ENCODE data around the gene ZDHHC1.

ZDHHC1 gene

DNA sequence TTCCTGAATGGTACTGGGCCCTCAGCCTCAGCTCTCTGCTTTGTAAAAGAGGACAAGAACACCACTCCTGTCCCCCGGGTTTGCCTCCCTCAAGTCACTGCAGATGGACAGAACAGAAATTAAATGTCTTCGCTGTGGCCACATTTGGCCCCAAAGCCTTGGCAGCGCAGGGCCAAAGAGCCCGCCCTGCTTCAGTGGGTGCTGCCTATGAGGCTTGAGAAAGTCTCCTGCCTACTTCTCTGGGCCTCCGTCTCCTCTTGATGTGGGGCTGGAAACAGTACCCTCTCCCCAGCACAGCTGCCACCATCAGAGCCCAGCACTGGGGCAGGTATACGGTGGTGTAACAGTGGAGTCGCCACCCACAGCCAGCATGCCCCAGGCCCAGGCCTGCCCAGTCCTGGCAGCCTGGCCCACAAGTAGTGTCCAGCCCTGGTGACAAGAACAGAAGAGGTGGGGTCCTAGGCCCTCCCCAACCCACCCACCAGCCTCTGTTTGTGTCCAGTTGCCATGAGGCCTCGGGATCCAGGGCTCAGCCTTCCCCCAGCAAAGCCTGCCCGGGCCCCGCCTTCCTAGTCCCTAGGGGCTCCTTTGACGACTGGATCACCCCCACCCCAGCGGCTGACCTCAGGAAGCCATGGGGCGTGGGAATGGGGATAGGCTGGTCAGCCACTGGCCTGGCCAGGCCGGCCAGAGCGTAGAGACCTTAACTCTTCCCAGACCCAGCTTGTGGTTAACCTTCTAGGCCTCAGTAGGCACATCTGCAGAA is 19.1 kb downstream of the ZDHHC1 start:
- no peaks in the 10 kb centered on the region for H3K36me3 ChIP-seq
- H3K4me3 ChIP-seq (ENCODE audit: low read depth in 1 of 2, low read length in 1 of 2): no peak overlapping the region
- H3K9me3 ChIP-seq: no peaks in the 10 kb centered on the region
- H3K27me3 ChIP-seq: peaks cover 68% of the 10 kb centered on the region
- no peak overlapping the region for H3K27ac ChIP-seq
- H3K4me1 ChIP-seq (ENCODE audit: control insufficient read depth in 1 of 2, insufficient read depth in 1 of 2, low read depth in 1 of 2, low read length in 1 of 2): peaks cover 26 to 30% of the 10 kb centered on the region in 2 experiments
- TF ChIP-seq CTCF (IDR thresholded peaks at IDR 0.05): no peak

DNA sequence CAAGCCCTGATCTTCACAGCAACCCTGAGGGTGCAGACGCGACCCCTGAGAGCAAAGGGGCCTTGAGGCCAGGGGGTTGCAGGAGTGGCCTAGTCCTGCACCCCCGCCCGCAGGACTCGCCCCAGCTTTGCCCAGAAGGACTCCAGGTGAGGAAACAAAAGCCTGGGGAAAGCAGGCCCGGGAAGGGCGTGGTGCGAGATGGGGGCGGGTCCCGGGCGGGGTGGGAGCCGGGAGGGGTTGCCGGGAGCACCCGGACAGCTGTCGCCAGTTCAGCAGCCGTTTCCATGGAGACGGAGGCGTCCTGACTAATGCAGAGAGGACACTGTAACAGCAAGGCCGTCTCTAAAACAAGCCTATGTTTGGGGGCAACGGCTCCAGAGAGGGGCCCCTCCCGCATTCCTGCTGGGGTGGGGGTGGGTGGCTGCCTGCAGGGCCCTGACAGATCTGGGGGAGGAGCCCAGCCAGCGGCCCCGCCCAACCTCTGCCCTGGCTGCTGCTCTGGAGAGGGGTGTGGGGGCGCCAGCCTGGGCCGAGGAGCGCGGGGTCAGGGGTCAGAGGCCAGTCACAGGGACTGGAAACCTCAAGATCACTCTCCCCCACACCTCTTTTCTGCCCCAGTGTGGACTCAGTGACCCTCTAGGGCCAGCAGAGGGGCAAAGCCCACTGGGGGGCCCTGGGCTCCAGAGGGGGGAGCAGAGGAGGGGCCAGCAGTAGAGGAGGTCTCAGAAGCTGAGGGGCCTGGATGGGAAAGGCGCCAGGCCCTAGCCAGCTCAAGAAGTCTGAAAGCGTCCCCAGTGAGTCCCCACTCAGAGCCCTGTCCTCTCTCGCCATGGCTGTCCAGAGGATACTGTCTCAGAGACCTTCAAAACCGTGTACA is 19.9 kb downstream of the ZDHHC1 start:
- Histone ChIP-seq H3K27ac (no peak overlapping the region), H3K9me3 (no peaks in the 10 kb centered on the region), H3K4me3 (ENCODE audit: low read depth in 1 of 2, low read length in 1 of 2) (no peak overlapping the region), H3K36me3 (no peaks in the 10 kb centered on the region), H3K4me1 (ENCODE audit: control insufficient read depth in 1 of 2, insufficient read depth in 1 of 2, low read depth in 1 of 2, low read length in 1 of 2) (peaks cover 27 to 34% of the 10 kb centered on the region in 2 experiments), H3K27me3 (peaks cover 74% of the 10 kb centered on the region)
- no peak for TF ChIP-seq CTCF (IDR thresholded peaks at IDR 0.05)

GRCh38 chr16:67395458-67396158 is 20.7 kb downstream of the ZDHHC1 start:
- Histone ChIP-seq H3K36me3 (no peaks in the 10 kb centered on the region), H3K27me3 (peaks cover 74% of the 10 kb centered on the region), H3K27ac (no peak overlapping the region), H3K4me1 (ENCODE audit: control insufficient read depth in 1 of 2, insufficient read depth in 1 of 2, low read depth in 1 of 2, low read length in 1 of 2) (peaks cover 35 to 42% of the 10 kb centered on the region in 2 experiments), H3K4me3 (ENCODE audit: low read depth in 1 of 2, low read length in 1 of 2) (no peak overlapping the region), H3K9me3 (no peaks in the 10 kb centered on the region)
- no peak for TF ChIP-seq CTCF (IDR thresholded peaks at IDR 0.05)

GRCh38 chr16:67395105-67395457 is 21.2 kb downstream of the ZDHHC1 start:
- no peaks in the 10 kb centered on the region for H3K9me3 ChIP-seq
- H3K36me3 ChIP-seq: no peaks in the 10 kb centered on the region
- no peak overlapping the region for H3K27ac ChIP-seq
- no peak for TF ChIP-seq CTCF (IDR thresholded peaks at IDR 0.05)
- H3K27me3 ChIP-seq: peaks cover 74% of the 10 kb centered on the region
- H3K4me3 ChIP-seq (ENCODE audit: low read depth in 1 of 2, low read length in 1 of 2): peak overlapping the region; percentile 31 to 49
- H3K4me1 ChIP-seq (ENCODE audit: control insufficient read depth in 1 of 2, insufficient read depth in 1 of 2, low read depth in 1 of 2, low read length in 1 of 2): peaks cover 40 to 47% of the 10 kb centered on the region in 2 experiments
